ENCODE data around the gene CENPX.

Gene CENPX

DNA sequence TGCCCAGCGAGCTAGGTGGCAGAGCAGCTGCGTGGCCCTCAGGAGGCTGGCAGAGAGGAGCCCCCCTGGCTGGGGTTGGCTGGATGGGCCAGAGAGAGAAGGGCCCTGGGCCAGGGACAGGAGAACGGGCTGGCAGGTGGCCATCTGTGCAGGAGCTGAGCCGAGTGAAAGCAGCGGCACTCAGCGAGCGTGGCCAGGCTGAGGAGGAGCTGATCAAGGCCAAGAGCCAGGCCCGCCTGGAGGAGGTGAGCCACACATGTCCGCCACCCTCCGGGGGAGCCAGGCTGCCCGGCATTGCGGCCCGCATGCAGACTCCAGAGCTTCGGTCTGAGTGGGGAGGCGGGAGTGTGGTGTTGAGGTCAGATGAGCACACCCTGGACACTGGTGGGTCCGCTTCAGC lies 6.7 kb upstream of the CENPX start:
- TF ChIP-seq CTCF (IDR thresholded peaks at IDR 0.05), result no peak

- no peak for TF ChIP-seq CTCF (IDR thresholded peaks at IDR 0.05)
Observed at GRCh38 chr17:82028966-82029365, 6.3 kb upstream of the CENPX start.

DNA sequence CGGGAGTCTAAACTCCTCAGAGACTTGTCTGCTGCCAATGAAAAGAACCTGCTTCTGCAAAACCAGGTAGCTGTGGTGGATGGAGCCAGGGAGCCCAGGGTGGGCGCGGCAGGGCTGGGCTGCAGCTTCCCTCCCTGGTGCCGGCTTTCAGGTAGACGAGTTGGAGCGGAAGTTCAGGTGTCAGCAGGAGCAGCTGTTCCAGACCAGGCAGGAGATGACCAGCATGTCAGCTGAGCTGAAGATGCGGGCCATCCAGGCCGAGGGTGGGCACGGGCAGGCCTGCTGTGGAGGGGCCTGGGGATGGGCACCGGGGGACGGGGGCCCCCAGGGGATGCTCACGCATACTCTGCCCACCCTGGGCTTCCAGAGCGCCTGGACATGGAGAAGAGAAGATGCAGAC lies 5.6 kb upstream of the CENPX start:
- TF ChIP-seq CTCF (IDR thresholded peaks at IDR 0.05), result no peak

DNA sequence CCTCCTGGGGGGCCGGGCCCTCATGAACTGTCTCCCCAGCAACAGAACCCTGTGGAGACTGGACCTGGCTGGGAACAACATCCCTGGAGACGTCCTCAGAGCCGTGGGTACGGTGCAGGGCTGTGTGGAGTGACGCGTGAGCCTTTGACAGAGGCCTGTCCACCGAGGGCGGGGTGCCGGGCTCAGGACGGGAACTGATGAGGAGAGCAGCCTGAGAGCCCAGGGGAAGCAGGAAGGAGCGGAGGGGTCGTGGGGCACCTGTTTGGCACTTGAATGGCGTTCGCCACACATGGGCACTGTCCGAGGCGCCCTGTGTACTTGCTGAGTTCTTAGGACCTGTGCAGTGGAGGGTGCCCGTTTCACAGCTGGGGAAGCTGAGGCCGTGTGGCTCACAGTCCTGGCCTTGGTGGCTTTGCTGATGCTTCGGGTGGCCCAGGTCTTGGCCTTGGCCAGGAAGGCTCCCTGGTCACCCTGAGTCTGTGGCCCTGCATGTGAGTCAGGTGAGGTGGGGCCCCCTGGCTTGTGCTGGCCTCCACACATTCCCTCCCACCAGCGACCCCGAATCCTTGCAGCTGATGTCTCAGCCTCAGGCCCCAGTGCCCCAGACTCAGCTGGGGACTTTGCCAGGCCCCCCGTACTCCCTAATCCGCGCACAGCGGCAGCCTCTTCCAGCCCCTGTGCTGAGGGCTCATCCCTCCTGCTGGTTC lies 2.9 kb upstream of the CENPX start:
- TF ChIP-seq CTCF (IDR thresholded peaks at IDR 0.05), result no peak

- no peak for TF ChIP-seq CTCF (IDR thresholded peaks at IDR 0.05)
Observed at GRCh38 chr17:82024859-82025258, 2.2 kb upstream of the CENPX start.

DNA sequence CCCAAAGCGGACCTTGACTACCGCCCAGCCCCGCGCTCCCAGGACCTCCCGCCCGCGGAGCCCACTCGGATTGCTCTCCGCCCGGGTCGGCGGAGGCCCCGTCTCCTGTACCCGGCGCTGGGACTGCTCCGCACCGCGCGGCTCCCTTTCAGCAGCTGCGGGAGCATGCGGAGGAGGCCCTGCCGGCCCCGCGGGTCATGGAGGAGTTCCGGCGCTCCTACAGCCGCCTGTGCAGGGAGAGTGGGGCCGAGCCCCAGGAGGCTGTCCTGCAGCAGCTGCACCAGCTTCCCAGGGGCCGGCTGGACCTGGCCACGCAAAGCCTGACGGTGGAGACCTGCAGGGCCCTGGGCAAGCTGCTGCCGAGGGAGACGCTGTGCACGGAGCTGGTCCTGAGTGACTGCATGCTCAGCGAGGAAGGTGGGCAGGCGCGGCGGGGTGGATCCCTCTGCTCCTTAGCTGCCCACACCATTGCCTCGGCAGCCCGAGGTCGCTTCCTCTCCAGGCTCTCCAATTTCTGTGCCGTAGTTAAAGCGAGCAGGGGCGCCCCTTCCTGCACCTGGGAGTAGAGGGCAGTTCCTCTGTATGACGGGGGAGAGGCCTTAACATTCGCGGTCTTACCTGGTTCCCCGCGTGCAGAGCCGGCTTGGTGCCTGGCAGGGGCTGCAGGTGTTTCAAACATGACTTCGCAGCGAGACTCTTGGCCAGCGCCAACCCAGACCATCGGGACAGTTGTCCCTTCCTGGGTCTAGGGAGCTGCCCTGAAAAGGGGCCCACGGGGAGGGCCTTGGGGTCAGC lies 966 bp upstream of the CENPX start:
- no peak for TF ChIP-seq CTCF (IDR thresholded peaks at IDR 0.05)

DNA sequence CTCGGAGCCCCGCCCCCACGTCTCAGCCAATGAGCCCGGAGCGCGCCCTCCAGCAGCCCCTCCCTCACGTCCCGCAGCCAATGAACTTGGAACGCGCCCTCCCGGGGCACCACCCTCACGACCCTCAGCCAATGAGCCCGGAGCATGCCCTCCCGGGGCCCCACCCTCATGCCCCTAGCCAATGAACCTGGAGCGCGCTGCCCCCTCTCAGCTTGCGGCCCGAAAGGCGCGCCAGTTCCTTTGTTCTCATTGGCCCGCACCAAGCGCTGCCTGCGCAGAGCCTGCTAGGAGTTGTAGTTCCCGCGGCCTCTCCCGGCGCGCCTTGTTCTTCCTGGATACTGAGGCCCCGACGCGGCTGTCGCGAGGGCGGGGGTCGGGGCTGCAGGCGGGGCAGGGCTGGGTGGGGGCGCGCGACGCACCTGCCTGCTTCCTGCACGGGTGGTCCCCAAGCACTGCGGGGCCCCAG lies 336 bp upstream of the CENPX start, which contains the start of gene LRRC45:
TSS of gene LRRC45 (plus strand) at position 325 of the 466 bp plus-strand sequence. CDS start 339 bp downstream, outside the sequence.
- no peak for TF ChIP-seq CTCF (IDR thresholded peaks at IDR 0.05)

All from LNCAP (cell line).